ENCODE results near the gene COX8C. TPM values are rescaled to one million over a fixed set of nuclear protein-coding genes. Genes with fewer than 3 reads are reported as not detected.
"Not testable (repeated sequence)": the region's sequence is repeated elsewhere in the genome, so short reads cannot be mapped to it uniquely, and the experiment has no call there.

COX8C gene
- total RNA-seq, 1 donor from 2014 or later, result not detected

DNA sequence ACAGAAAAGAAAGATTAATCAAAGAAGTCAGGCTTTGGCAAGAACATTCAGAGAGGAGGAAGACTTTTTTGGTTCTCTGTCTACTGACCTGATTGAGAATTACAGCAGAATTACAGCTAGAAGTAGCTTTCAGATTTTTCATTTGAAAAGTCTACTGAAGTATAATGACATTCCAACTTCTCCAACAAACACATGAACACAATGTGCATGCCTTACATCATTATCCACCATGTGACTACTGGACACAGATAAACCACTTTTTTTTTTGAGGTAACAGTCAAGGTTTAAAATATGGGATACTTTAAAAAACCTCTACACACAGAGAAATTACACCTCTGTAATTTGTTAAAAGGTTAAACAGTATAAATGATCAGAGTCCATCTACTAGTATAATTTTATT lies 26.5 kb upstream of the COX8C start:
- intact Hi-C loops (cut with micrococcal nuclease), result no loop called here

DNA sequence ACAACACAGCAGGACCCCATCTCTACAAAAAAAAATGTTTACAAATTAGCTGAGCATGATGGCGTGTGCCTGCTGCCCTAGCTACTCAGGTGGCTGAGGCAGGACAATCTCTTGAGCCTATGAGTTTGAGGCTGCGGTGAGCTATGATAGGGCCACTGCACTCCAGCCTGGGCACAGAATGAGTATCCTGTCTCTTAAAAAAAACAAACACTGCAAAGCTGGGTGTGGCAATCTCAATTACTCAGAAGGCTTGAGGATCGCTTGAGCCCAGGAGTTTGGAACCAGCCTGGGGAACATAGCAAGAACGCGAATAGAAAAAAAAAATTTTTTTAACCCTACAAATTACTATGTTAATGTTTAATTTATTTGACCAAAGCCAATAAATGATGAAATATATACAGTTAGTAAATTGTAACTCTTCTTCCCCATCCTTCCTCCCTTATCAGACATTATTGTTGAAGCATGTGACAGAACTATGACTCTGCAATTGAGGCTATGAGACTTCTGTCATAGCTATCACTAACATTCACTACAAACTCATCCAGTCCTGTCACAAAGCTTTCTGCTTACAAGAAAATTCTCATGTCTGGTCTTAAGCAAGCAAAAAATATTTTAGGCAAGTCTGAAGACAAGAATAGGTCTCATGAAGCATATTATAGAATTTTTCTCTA lies 23.9 kb upstream of the COX8C start:
- intact Hi-C loops (cut with micrococcal nuclease), result no loop called here

DNA sequence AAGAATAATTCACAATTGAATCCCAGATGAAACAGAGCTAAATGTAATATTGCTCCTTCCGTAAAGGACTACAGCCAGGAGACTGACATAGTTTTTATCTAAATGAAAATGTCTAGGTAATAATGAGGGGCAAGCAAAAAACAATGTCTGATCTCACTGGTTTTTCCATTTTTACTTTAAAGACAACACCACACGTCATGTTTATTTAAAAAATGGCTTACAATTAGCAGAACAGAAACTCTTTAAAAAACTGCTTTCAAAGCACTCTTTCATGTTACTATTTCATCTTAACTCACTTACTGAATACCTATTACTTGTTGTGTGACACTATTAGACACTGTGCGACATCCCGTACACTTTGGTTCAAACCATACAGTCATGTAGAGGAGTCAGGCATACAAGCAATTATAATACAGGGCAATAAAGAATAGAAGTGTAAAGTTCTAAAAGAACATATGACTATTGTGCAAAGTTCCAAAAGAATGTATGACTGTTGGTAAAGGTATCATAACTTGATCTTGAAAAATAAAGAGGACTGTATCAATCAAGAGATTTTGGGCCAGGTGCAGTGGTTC lies 23.3 kb upstream of the COX8C start:
- intact Hi-C loops (cut with micrococcal nuclease), result no loop called here

DNA sequence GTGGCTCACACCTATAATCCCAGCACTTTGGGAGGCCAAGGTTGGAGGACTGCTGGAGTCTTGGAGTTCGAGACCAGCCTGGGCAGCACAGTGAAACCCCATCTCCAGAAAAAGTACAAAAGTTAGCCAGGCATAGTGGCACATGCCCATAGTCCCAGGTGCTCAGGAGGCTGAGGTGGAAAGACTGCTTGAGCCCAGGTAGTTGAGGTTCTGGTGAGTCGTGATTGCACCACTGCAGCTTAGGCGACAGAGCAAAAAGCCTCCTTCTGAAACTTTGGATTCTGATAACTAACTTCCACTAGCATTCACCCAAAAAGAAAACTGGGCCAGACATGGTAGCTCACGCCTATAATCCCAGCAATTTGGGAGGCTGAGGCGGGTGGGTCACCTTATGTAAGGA lies 20.8 kb upstream of the COX8C start:
- intact Hi-C loops (cut with micrococcal nuclease), result no loop called here

DNA sequence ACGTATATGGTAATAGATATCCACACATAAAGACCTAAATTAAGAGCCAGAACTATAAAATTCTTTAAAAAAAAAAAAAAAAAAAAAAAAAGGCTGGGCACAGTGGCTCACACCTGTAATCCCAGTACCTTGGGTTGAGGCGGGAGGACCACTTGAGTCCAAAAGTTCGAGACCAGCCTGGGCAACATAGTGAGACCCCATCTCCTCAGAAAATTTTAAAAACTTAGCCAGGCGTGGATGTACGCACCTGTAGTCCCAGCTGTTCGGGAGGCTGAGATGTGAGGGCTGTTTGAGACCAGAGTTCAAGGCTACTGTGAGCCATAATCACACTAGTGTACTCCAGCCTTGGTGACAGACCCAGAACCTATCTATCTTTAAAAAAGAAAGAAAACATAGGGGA lies 18.4 kb upstream of the COX8C start:
- intact Hi-C loops (cut with micrococcal nuclease), result no loop called here

DNA sequence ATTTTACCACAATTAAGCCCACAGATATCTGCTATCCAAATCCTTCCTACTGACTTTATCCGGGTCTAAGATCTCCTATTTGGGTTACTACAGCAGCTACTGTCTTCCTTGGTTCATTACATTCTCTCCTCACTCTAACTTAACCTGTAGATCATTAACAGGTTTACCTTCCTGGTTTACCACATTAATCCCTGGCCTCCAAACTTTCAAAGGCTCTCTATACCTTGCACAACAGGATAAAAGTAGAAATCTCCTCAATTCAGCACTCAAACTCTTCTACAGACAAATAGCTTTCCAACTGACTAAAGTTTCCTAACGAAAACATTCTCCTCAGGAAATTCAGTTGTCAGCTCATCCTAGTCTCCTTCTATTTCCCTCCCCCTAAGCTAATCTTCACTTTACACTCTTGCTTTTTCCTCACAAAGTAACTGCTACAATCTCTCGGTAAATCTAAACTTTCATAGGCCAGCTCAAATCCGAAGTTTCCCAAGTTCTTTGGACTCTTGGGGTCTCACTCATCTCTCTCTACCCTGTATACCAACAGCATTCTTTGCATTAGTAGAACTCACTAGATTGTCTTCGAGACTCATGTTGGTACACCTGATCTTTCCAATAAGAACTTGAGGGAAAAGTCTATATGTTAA lies 16.9 kb upstream of the COX8C start:
- intact Hi-C loops (cut with micrococcal nuclease), result loop anchor here (5.0 to 10.0 kb wide), 2 partner anchors 218 to 805 kb away; no protein-coding TSS in a partner anchor

DNA sequence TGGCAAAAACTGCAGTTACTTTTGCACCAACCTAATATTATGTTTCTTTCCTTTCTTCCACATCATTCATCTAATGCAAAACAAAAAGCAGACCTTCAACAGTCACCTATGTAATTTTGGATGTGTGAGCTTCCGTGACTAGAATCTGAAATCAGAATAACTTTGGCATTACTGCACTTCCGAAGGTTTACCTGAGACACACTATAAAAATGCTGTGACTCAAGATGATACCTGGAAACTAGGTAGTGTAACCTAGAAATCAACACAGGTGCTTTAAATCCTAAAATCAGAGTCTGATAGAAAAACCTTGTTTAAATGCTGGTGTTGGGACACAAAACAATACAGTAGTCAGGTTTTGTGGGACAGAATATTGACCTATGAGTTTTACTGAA lies 16.4 kb upstream of the COX8C start:
- intact Hi-C loops (cut with micrococcal nuclease), result loop anchor here (5.0 to 10.0 kb wide), 2 partner anchors 218 to 804 kb away; no protein-coding TSS in a partner anchor

DNA sequence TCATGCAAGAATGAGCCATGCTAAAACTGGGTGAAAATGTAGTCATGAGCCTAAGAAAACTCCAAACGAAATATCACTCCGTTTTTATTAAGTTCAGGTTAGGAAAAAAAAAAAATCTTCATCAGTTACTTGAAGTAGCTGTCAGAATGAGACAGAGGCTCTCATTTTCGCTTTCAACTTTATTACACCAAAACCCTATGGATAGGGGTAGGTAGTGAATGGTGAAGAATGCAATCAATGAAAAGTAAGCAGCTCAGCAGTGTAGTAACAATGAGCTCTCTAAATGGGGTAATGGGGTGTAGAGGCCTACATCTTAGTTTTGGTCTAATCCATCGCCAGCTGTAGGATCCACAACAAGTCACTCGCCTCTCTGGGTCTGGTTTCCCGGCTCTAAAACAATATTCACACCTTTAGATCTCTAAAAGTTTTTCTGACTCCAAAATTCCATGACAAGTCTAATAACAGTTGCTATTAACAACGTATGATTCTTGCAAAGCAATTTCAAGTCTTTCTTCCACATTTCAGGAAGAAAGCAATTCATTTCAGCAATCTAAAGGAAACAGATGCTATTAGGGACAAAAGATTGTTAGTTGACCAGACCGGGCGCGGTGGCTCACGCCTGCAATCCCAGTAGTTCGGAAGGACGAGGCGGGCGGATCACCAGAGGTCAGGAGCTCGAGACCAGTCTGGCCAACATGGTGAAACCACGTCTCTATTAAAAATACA lies 15.8 kb upstream of the COX8C start:
- intact Hi-C loops (cut with micrococcal nuclease), result loop anchor here (5.0 to 10.0 kb wide), 2 partner anchors 219 to 804 kb away; no protein-coding TSS in a partner anchor

DNA sequence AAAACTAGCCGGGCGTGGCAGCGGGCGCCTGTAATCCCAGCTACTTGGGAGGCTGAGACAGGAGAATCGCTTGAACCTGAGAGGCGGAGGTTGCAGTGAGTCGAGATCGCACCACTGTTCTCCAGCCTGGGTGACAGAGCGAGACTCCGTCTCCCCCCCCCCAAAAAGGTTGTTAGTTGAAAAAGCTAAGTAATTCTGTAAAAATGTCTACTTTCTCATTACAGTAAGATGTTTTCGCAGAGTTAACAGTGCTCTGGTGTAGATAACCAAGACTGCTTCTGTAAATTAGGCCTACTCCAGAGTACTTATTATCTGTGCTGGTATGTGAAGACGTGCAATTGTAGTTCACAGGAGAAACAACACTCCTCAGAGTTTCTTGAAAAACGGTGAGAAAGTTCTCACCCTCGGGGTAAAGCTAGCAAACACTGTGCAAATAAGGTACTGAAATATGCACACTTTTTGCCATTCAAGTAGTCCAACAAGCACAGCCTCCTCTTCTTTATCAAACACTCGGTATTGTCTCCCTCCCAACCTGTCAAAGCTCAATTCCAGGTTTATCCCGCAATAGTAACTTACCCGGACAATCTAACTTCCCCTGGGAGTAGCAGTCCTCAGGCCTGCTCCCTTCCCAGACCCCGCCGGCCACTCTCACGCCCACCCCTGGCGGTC lies 15.1 kb upstream of the COX8C start:
- intact Hi-C loops (cut with micrococcal nuclease), result loop anchor here (2.0 to 10.0 kb wide), 3 partner anchors 125 to 803 kb away; partner anchors contain the start of genes GON7 and UBR7

DNA sequence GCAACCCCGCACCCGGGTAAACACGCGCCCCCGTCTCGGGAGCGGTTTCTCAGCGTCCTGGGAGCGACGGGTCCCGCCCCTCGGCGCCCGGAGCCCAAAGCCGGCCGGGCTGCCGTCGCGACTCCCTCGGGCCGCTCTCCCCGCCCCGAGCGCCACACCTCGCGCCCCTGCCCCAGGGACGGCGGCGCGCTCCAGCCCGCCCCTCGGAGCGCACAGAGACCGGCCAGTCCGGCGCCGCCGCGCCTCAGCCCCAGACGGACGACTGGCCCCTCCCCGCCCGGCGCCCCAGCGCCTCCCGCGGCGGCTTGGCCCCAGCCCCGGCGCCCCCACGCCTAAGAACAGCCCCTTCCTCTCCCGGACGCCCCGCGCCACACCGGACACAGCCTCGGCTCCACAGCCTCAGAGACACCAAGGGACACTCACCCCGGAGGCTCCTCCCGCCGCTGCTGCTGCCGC lies 14.6 kb upstream of the COX8C start:
- intact Hi-C loops (cut with micrococcal nuclease), result loop anchor here (2.0 to 10.0 kb wide), 3 partner anchors 126 to 802 kb away; partner anchors contain the start of genes GON7 and UBR7

DNA sequence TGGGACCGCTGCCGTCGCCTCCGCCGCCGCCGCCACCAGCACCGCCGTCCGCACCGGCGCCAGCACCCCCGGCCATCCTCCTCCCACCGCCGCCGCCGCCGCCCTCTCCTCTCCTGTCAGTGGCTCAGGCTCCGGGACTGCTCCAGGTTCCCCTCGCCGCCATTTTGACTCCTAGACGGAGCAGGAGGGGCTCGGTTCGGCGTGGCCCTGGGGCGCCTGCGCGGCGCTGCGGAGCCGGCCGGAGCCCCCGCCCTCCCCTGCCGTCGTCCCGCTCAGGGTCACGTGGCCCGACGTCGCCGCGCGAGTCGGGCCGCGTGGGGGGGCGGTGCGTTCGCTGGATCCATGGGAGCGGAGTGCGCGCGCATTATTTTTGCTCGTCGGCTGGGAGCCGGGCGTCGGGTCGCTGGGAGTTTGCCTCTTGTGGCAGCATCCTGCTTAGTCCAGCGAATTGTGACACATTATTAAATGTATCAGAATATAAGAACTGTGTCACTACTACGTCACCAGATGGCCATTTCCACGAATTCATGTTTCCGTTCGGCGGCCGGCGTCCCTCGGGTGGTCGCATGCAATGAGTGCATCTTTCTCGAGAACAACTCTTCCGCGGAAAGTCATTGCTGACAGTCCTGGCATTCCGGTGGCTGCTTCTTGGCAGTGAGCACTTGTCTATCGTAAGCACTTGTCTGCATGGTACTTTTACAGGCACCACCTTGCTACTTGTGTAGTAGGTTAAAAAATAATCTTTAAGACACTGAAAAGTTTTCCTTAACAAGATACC lies 13.9 kb upstream of the COX8C start, which contains the start of gene BTBD7:
TSS of gene BTBD7 (minus strand) at position 184 of the 778 bp plus-strand sequence. CDS start 36,985 bp downstream, outside the sequence.
- intact Hi-C loops (cut with micrococcal nuclease), result loop anchor here (1.0 to 10.0 kb wide), 4 partner anchors 126 to 802 kb away; partner anchors contain the start of genes GON7, MOAP1 and UBR7

DNA sequence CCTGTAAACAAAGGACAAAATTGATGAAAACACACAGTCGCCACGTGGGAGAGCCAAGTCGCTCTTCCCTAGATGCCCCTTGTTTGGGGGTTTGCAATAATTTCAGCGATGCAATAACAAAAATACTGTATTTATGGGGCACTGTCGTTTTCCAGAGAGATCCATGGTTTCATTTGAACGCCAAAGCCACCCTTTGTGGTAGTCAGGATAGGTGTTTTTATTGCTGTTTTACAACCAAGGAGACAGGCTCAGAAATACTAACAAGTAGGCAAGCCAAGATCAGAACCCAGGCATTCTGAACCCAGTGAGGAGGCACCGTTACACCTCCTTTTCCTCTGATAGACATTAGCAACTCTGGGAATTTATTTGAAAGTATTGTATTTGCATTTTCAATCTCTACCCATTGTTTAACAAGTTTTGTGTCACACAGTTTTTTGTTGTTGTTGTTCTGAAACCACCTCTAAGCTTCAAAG lies 13.3 kb upstream of the COX8C start:
- intact Hi-C loops (cut with micrococcal nuclease), result loop anchor here (1.0 to 10.0 kb wide), 4 partner anchors 127 to 801 kb away; partner anchors contain the start of genes GON7, MOAP1 and UBR7

DNA sequence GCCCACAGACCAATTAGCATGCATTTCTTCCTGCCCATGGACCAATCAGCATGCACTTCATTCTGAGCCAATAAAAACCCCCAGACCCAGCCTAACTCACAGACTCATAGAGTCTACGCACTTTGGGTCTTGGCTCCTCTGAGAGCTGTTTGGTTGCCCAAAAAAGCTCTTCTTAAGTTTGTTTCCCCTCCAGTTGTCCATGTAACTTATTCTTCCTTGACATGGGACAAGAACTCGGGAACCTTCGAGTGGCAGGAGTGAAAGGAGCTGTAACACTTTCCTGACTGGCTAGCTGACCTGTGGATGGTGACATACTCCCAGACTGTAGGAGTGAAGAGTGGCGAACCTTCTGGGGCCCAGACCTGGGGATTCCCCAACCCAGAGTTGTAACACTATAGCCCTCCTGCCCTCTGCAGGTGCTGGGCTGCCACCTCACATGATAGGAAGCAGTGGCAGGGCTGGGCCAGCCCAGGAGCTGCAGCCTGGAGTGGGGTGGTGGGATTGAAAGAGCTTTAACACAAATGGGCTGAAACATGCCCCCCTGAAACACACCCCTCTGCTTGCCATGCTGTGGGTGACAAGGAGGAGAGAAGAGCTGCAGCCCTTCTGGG lies 9.7 kb upstream of the COX8C start:
- intact Hi-C loops (cut with micrococcal nuclease), result loop anchor here (10.0 kb wide), 1 partner anchor 798 kb away; no protein-coding TSS in a partner anchor

DNA sequence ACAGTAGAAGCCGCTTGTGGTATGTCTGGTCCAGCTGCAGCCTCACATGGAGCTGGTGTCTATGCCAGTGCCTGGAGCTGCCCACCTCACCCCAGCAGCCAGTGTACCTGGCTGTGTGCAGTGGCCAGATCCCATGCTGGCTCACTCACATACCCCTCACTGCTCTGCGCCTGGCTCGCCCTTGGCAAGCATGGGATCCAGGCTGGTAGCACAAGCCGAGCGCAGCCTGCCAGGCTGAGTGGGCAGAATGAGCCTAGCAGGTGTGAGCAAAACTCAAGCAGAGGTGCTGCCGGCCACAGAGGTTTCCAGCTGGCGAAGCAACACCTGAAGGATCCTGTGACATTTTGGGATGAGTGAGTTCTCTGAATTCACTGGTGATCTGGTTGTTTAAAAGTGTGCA lies 9.1 kb upstream of the COX8C start:
- intact Hi-C loops (cut with micrococcal nuclease), result loop anchor here (10.0 kb wide), 1 partner anchor 797 kb away; no protein-coding TSS in a partner anchor

DNA sequence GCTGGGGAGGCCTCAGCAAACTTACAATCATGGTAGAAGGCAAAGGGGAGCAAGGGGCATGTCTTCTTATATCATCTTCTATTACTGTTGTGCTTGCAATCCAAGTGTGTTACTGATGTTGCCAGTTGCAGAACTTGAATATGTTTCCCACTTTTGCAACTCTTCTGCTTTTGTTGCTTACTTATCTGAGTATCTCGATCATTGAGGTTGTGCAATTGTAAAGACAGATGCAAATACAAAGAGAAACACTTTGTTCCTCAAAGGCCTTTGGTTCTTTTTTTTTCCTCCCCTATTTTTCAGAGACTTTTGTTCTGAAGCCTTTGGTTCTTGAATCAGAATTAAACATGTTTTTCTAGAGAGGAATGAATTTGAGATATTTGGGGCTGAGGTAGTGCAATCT lies 3.7 kb upstream of the COX8C start:
- intact Hi-C loops (cut with micrococcal nuclease), result no loop called here

DNA sequence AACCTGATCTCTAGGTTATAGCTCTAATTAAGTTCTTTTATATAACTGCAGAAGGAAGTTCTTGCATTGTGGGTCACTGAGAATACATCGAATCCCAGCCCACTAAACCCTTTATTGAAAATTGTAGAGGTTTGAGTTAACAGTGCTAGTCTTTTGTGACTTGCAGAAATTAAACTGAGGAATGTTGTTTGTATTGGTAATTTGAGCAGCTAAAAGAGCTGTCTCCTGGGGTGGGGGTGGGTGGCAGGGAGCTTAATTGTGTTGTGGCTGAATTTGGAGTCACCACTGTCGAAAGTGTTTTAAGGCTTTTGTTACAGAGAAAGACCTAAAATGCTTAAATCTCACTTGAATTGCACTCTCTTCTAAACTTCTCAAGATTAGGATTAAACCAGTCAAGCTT lies 3.2 kb upstream of the COX8C start:
- intact Hi-C loops (cut with micrococcal nuclease), result no loop called here

DNA sequence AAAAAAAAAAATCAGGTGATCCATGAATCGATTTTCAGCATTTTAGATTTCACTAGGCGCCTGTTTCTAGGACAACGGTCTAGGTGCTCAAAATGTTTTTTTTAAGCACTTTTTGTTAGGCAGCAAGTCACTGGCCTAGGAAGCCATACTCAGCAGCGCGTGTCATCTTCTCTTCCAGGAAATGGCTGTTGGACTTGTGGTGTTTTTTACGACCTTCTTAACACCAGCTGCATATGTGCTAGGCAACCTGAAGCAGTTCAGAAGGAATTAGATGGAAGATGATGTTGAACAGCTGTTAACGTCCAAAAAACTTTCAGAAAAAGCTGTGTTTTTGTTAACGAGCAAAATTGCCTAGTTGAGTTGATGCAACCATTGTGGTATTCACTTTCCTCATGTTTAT lies 868 bp downstream of the COX8C start:
- intact Hi-C loops (cut with micrococcal nuclease), result no loop called here

DNA sequence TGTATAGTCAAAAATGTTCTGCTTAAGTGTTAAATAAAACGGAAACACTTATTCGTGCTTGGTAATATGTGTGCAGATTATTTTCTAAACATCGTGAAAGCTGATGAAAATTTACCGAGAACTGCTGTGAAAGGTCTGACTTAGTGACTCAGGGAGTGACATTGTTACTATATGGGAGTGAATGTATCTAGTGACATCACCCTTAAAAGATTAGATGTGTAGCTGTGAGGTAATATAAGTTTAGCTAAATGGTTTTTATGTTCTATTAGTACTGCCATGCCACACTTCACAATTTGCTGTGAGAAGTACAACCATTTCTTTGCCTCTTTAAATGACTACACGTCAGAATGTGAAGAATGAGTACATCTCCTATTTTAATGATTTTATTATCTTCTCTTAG lies 1.3 kb downstream of the COX8C start:
- intact Hi-C loops (cut with micrococcal nuclease), result no loop called here

DNA sequence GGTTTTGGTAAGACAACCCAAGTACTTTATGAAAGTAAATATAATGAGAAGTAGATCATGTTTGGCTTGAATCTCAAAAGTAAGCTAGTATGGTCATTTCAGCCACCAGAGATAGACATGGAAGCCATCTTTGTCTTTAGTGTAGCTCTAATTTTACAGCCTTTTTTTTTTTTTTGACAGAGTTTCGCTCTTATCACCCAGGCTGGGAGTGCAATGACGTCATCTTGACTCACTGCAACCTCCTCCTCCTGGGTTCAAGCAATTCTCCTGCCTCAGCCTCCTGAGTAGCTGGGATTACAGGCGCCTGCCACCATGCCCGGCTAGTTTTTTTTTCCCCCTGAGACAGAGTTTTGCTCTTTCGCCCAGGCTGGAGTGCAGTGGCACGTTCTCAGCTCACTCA lies 7.9 kb downstream of the COX8C start:
- intact Hi-C loops (cut with micrococcal nuclease), result not testable (repeated sequence)
